Upper lobe of left lung (tissue), 6 donors: ENCODE data around the gene ATP13A2. TPM values are rescaled to one million over a fixed set of nuclear protein-coding genes. Genes with fewer than 3 reads are reported as not detected.
A peak's percentile ranks its signal among the peaks of the same experiment; 100 is the strongest.

Experiments used
- ATAC-seq, 2 donors: fragments of 200-7000 bp; cut with Tn5 transposase; one replicate each; pipeline ENCODE4 v1.9.1; 2022; ENCODE audit warnings: mild to moderate bottlenecking in 2 of 2, moderate library complexity in 2 of 2; ENCODE audit not compliant: low FRiP score in 2 of 2
- DNase-seq, 2 donors: peaks; one replicate each; pipeline ENCODE4 v3.0.0-alpha.2; 2019 to 2020
- H3K27ac ChIP-seq, 4 donors: fragments of 200-600 bp; sonication (generic); one replicate each; pipeline ENCODE4 v1.5.1; 2016 to 2019
- H3K27me3 ChIP-seq, 4 donors: fragments of 200-600 bp; sonication (generic); one replicate each; pipeline ENCODE4 v1.5.1; 2017 to 2019
- H3K36me3 ChIP-seq, 4 donors: fragments of 200-600 bp; sonication (generic); one replicate each; pipeline ENCODE4 v1.5.1; 2016 to 2019
- H3K4me1 ChIP-seq, 4 donors: fragments of 200-600 bp; sonication (generic); one replicate each; pipeline ENCODE4 v1.5.1; 2018 to 2019
- H3K4me3 ChIP-seq, 4 donors: fragments of 200-600 bp; sonication (generic); one replicate each; pipeline ENCODE4 v1.5.1; 2017 to 2019; ENCODE audit warnings: mild to moderate bottlenecking in 2 of 4, moderate library complexity in 1 of 4
- H3K9me3 ChIP-seq, 4 donors: fragments of 200-600 bp; sonication (generic); one replicate each; pipeline ENCODE4 v1.5.1; 2018 to 2019
- EP300 ChIP-seq, 4 donors: sonication (generic); formaldehyde crosslinking; IDR thresholded peaks; one replicate each; pipeline ENCODE4 v1.5.1; 2017; ENCODE audit warnings: antibody characterized with exemption in 4 of 4, control low read depth in 2 of 4
- POLR2A ChIP-seq, 4 donors: fragments of 450-650 bp; IDR thresholded peaks; one replicate each; pipeline ENCODE4 v1.5.1; 2016 to 2017; ENCODE audit warnings: antibody characterized with exemption in 4 of 4, mild to moderate bottlenecking in 2 of 4
- POLR2AphosphoS5 ChIP-seq, 2 donors: sonication (generic); formaldehyde crosslinking; IDR thresholded peaks; one replicate each; pipeline ENCODE4 v1.5.1; 2017; ENCODE audit warnings: antibody characterized with exemption in 2 of 2
- WGBS, 2 donors: methylation state at CpG; one replicate each; pipeline ENCODE4 v1.1.5; 2017 to 2018; 5-methylcytosine and 5-hydroxymethylcytosine counted together
- total RNA-seq, 6 donors: library from RNA; depleted of rRNA in 4 of 6; stranded (reverse); fragments of >200 nt in 4 of 6; gene quantifications; one replicate each; pipeline versions ENCODE4 v1.1.0 to v1.2.1, GENCODE V29; 2016 to 2021
- TF ChIP-seq, protein P1 (sequence below), 6 experiments: fragments of 450-650 bp in 4 of 6; fragments of 200-600 bp in 2 of 6; sonication (generic) in 2 of 6; IDR thresholded peaks; one replicate each; pipeline ENCODE4 v1.5.1; 2016 to 2019; ENCODE audit warnings: antibody characterized with exemption in 6 of 6
- donor health status: DM: no; HTN: no; CAD: no; lungs with moderate emphysema.
- donor health status: DM: no; HTN: yes; CAD: no; lungs with severe emphysema.

The ATP13A2 gene
- total RNA-seq, 6 donors from 2014 or later, result 39.2 to 110 (median 66.5) TPM

DNA sequence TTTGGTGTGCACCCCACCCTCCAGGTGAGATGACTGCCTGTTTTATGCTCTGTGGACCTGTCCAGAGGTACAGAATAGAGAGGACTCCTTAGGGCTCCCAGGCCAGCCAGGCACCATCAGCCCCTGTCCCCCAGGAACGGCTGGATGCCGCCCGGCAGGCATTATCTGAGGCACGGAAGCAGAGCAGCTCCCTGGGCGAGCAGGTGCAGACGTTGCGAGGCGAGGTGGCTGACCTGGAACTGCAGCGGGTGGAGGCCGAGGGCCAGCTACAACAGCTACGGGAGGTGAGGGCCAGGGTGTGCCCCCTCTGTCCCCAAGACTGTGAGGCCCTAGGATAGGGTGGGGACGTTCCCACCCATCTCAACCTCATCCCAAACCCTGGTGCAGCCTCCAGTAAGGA is 42.1 kb downstream of the ATP13A2 start:
- no peaks in the 10 kb centered on the region for H3K9me3 ChIP-seq
- ATAC-seq (no peak), DNase-seq (peak in 1 of 2 donors; percentile 70)
- no peak overlapping the region for H3K4me3 ChIP-seq
- no peak overlapping the region for H3K27ac ChIP-seq
- peaks cover 0 to 35% (median 20%) of the 10 kb centered on the region in 4 donors for H3K36me3 ChIP-seq
- H3K27me3 ChIP-seq, result no peaks in the 10 kb centered on the region
- H3K4me1 ChIP-seq, result peaks cover 5 to 12% (median 9%) of the 10 kb centered on the region in 4 donors
- whole genome bisulfite sequencing, 2 donors, result 96 to 97% methylated on average over 5 to 8 of the region's 12 CpGs
- TF ChIP-seq, protein P1, sequence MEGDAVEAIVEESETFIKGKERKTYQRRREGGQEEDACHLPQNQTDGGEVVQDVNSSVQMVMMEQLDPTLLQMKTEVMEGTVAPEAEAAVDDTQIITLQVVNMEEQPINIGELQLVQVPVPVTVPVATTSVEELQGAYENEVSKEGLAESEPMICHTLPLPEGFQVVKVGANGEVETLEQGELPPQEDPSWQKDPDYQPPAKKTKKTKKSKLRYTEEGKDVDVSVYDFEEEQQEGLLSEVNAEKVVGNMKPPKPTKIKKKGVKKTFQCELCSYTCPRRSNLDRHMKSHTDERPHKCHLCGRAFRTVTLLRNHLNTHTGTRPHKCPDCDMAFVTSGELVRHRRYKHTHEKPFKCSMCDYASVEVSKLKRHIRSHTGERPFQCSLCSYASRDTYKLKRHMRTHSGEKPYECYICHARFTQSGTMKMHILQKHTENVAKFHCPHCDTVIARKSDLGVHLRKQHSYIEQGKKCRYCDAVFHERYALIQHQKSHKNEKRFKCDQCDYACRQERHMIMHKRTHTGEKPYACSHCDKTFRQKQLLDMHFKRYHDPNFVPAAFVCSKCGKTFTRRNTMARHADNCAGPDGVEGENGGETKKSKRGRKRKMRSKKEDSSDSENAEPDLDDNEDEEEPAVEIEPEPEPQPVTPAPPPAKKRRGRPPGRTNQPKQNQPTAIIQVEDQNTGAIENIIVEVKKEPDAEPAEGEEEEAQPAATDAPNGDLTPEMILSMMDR (IDR thresholded peaks at IDR 0.05), result no peak
- TF ChIP-seq POLR2A (IDR thresholded peaks at IDR 0.05) (no peak), POLR2AphosphoS5 (IDR thresholded peaks at IDR 0.05) (no peak), EP300 (IDR thresholded peaks at IDR 0.05) (no peak)

DNA sequence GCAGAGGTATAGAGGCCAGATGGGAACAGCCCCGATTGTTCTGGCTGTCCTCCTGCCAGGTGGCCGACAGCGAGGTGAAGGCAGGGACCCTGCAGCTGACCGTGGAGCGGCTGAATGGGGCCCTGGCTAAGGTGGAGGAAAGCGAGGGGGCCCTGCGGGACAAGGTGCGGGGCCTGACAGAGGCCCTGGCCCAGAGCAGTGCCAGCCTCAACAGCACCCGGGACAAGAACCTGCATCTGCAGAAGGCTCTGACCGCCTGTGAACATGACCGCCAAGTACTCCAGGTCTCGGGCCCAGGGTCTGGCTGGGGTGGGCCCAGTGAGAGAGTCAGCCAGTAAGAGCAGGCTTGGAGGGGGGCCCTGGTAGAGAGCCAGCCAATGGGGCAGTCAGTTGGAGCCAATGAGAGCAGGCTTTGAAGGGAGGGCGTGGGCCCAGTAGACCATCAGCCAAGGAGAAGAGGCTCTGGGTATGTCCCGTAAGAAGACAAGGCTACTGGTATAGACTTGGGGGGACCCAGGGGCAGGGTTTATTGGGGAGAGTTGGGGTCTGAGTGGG is 42.6 kb downstream of the ATP13A2 start:
- no peak overlapping the region for H3K27ac ChIP-seq
- DNase-seq (peak in 1 of 2 donors; percentile 65), ATAC-seq (no peak)
- H3K4me1 ChIP-seq, result peaks cover 5 to 12% (median 9%) of the 10 kb centered on the region in 4 donors
- no peak overlapping the region for H3K4me3 ChIP-seq
- WGBS, 2 donors, result 89 to 93% methylated on average over 11 to 13 of the region's 14 CpGs
- H3K27me3 ChIP-seq, result no peaks in the 10 kb centered on the region
- TF ChIP-seq, protein P1 (IDR thresholded peaks at IDR 0.05), result no peak
- TF ChIP-seq POLR2AphosphoS5 (IDR thresholded peaks at IDR 0.05) (no peak), POLR2A (IDR thresholded peaks at IDR 0.05) (no peak), EP300 (IDR thresholded peaks at IDR 0.05) (no peak)
- no peaks in the 10 kb centered on the region for H3K9me3 ChIP-seq
- H3K36me3 ChIP-seq, result peaks cover 0 to 35% (median 20%) of the 10 kb centered on the region in 4 donors

DNA sequence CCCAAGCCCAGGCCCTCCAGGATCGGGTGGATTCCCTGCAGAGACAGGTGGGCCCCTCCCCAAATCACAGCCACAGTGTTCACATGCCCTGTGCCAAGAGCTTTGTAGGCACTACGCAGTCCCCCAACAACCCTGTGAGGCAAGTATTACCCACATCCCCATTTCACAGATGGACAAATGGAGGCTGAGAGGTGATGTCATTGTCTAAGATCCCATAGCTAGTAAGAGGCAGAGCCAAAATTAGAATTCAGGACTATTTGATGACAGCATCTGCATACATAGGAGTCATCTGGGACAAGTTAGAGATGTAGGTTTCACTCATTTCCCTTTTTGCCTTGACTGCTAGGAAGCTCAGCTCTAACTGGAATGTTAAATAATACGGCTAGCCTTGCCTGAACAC is 43.4 kb downstream of the ATP13A2 start:
- 57 to 93% methylated on average over 1 to 3 of the region's 3 CpGs for WGBS, 2 donors
- Histone ChIP-seq H3K27ac (no peak overlapping the region), H3K27me3 (no peaks in the 10 kb centered on the region), H3K4me3 (no peak overlapping the region), H3K9me3 (no peaks in the 10 kb centered on the region), H3K4me1 (peaks cover 5 to 15% (median 9%) of the 10 kb centered on the region in 4 donors), H3K36me3 (peaks cover 0 to 35% (median 20%) of the 10 kb centered on the region in 4 donors)
- TF ChIP-seq, protein P1 (IDR thresholded peaks at IDR 0.05), result no peak
- no peak for TF ChIP-seq EP300 (IDR thresholded peaks at IDR 0.05)
- TF ChIP-seq POLR2AphosphoS5 (IDR thresholded peaks at IDR 0.05), result no peak
- no peak for TF ChIP-seq POLR2A (IDR thresholded peaks at IDR 0.05)
- DNase-seq (no peak), ATAC-seq (no peak)

DNA sequence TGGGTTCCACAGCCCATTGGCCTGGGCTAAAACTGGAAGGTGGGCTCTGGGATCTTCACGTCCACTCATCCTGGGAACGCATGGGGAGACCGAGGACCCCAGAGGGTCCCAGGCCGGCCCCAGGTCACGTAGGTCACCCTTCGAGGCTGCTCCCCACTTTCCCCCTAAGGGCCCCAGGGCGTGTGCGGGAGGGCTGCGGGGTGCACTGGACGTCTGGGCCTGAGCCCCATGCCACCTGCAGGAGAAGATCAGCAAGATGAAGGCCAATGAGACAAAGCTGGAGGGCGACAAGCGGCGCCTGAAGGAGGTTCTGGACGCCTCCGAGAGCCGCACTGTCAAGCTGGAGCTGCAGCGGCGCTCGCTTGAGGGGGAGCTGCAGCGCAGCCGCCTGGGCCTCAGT is 43.8 kb downstream of the ATP13A2 start:
- DNase-seq (peak in 1 of 2 donors; percentile 64), ATAC-seq (no peak)
- WGBS, 2 donors, result 92 to 98% methylated on average over 15 to 21 of the region's 21 CpGs
- H3K27ac ChIP-seq, result no peak overlapping the region
- H3K27me3 ChIP-seq, result no peaks in the 10 kb centered on the region
- no peak for TF ChIP-seq POLR2A (IDR thresholded peaks at IDR 0.05)
- TF ChIP-seq, protein P1 (IDR thresholded peaks at IDR 0.05), result no peak
- TF ChIP-seq EP300 (IDR thresholded peaks at IDR 0.05), result no peak
- TF ChIP-seq POLR2AphosphoS5 (IDR thresholded peaks at IDR 0.05), result no peak
- peaks cover 0 to 35% (median 20%) of the 10 kb centered on the region in 4 donors for H3K36me3 ChIP-seq
- peaks cover 5 to 15% (median 9%) of the 10 kb centered on the region in 4 donors for H3K4me1 ChIP-seq
- no peak overlapping the region for H3K4me3 ChIP-seq
- no peaks in the 10 kb centered on the region for H3K9me3 ChIP-seq
